Bronchial epithelial cell (primary cell): ENCODE results near the gene VGF. TPM values are rescaled to one million over a fixed set of nuclear protein-coding genes. Genes with fewer than 3 reads are reported as not detected.
A peak's percentile ranks its signal among the peaks of the same experiment; 100 is the strongest.
"Not testable (repeated sequence)": the region's sequence is repeated elsewhere in the genome, so short reads cannot be mapped to it uniquely, and the experiment has no call there.

Source experiments
- DNase-seq: peaks from one replicate; pipeline ENCODE4 v3.0.0-alpha.2; 2010; ENCODE audit warnings: low read depth
- FAIRE-seq: peaks from 2 replicates; lab custom pipeline; 2011; peaks lifted over from hg19 to GRCh38; lab: Jason Lieb, UNC
- H3K27me3 ChIP-seq: 2 replicates; pipeline ENCODE4 v1.5.1; 2011; ENCODE audit warnings: low read length; ENCODE audit not compliant: control insufficient read depth, insufficient read depth
- H3K36me3 ChIP-seq: 2 replicates; pipeline ENCODE4 v1.5.1; 2011; ENCODE audit warnings: low read length; ENCODE audit not compliant: control insufficient read depth, insufficient read depth
- H3K4me3 ChIP-seq: 2 replicates; pipeline ENCODE4 v1.5.1; 2011; ENCODE audit warnings: mild to moderate bottlenecking, low read depth, low read length, control low read depth
- CTCF ChIP-seq: IDR thresholded peaks from 2 replicates; pipeline ENCODE4 v1.5.1; 2011; ENCODE audit warnings: mild to moderate bottlenecking, moderate library complexity, low read length, control low read depth, inconsistent platforms; ENCODE audit not compliant: insufficient read depth, severe bottlenecking
- total RNA-seq: library from RNA; depleted of rRNA; stranded (reverse); fragments of >200 nt; gene quantifications from 2 replicates; pipeline ENCODE4 v1.2.1, GENCODE V29; 2014

The VGF gene
- total RNA-seq, 1 donor from 2014 or later, result not detected

GRCh38 chr7:101124376-101125056 lies 40.9 kb downstream of the VGF start:
- TF ChIP-seq CTCF, result no peak
- no peak overlapping the region for H3K4me3 ChIP-seq
- FAIRE-seq (no peak), DNase-seq (peak; percentile 80)
- H3K27me3 ChIP-seq, result no peaks in the 10 kb centered on the region
- peaks cover 8% of the 10 kb centered on the region for H3K36me3 ChIP-seq

GRCh38 chr7:101123703-101124068 lies 41.7 kb downstream of the VGF start:
- FAIRE-seq, result no peak
- DNase-seq, result no peak
- Histone ChIP-seq H3K27me3 (no peaks in the 10 kb centered on the region), H3K36me3 (peaks cover 4% of the 10 kb centered on the region), H3K4me3 (no peak overlapping the region)
- no peak for TF ChIP-seq CTCF

- Histone ChIP-seq H3K36me3 (peaks cover 2% of the 10 kb centered on the region), H3K27me3 (no peaks in the 10 kb centered on the region), H3K4me3 (no peak overlapping the region)
- DNase-seq (no peak), FAIRE-seq (no peak)
- no peak for TF ChIP-seq CTCF
Observed at GRCh38 chr7:101122933-101123702, 42.3 kb downstream of the VGF start.

GRCh38 chr7:101121991-101122932 lies 43.1 kb downstream of the VGF start:
- TF ChIP-seq CTCF, result no peak
- Histone ChIP-seq H3K4me3 (peak overlapping the region; percentile 11), H3K36me3 (no peaks in the 10 kb centered on the region), H3K27me3 (no peaks in the 10 kb centered on the region)
- no peak for FAIRE-seq
- DNase-seq, result peak; percentile 89

GRCh38 chr7:101121631-101121990 lies 43.8 kb downstream of the VGF start:
- not testable (repeated sequence) for FAIRE-seq, H3K27me3 ChIP-seq, H3K36me3 ChIP-seq, H3K4me3 ChIP-seq, DNase-seq

- Histone ChIP-seq H3K4me3 (no peak overlapping the region), H3K27me3 (no peaks in the 10 kb centered on the region), H3K36me3 (no peaks in the 10 kb centered on the region)
- TF ChIP-seq CTCF, result no peak
- FAIRE-seq, result no peak
- no peak for DNase-seq
Observed at GRCh38 chr7:101120315-101120714, 45.1 kb downstream of the VGF start.
